PC-9 (cell line): ENCODE measurements around the gene SEMA3E. TPM values are rescaled to one million over a fixed set of nuclear protein-coding genes. Genes with fewer than 3 reads are reported as not detected.
A peak's percentile ranks its signal among the peaks of the same experiment; 100 is the strongest.
"Not testable (repeated sequence)": the region's sequence is repeated elsewhere in the genome, so short reads cannot be mapped to it uniquely, and the experiment has no call there.

Source experiments
- BruUV-seq: library from RNA; stranded (reverse); fragments of 400-500 nt; replicated peaks from 2 replicates; lab custom pipeline; 2021; lab: Mats Ljungman, UMichigan
- CTCF ChIA-PET: fragments of 300-600 bp; sonication (Branson Sonifier 250); formaldehyde crosslinking; loops from one replicate; lab custom pipeline; 2022; ENCODE audit warnings: antibody characterized with exemption; lab: Charles Lee
- POLR2A ChIA-PET: fragments of 300-600 bp; sonication (Branson Sonifier 250); formaldehyde crosslinking; loops from one replicate; lab custom pipeline; 2022; ENCODE audit warnings: antibody characterized with exemption; ENCODE audit not compliant: unreplicated experiment; lab: Charles Lee
- DNase-seq, 2 experiments: peaks; one replicate each; pipeline versions ENCODE4 v3.0.0 to v3.0.0-alpha.2; 2015 to 2022; ENCODE audit warnings: mixed read lengths in 1 of 2
- H2AFZ ChIP-seq: fragments of 200-600 bp; sonication (generic); 2 replicates; pipeline ENCODE4 v1.8.1; 2017; ENCODE audit warnings: antibody characterized with exemption
- H3F3A ChIP-seq: fragments of 200-600 bp; sonication (generic); 2 replicates; pipeline ENCODE4 v1.8.1; 2017; ENCODE audit warnings: antibody characterized with exemption, mild to moderate bottlenecking, low read depth; ENCODE audit not compliant: insufficient read depth
- H3K27ac ChIP-seq: fragments of 200-600 bp; sonication (generic); 2 replicates; pipeline ENCODE4 v1.6.1; 2016; ENCODE audit warnings: mixed run types
- H3K27me3 ChIP-seq: fragments of 200-600 bp; sonication (generic); 2 replicates; pipeline ENCODE4 v1.6.1; 2016; ENCODE audit warnings: low read depth, mixed run types; ENCODE audit not compliant: insufficient read depth
- H3K36me3 ChIP-seq: fragments of 200-600 bp; sonication (generic); 2 replicates; pipeline ENCODE4 v1.6.1; 2016; ENCODE audit warnings: low read depth, mixed run types
- H3K4me1 ChIP-seq: fragments of 200-600 bp; sonication (generic); replicated peaks from 2 replicates; pipeline ENCODE4 v1.6.1; 2016; ENCODE audit warnings: mixed run types; ENCODE audit not compliant: insufficient read depth
- H3K4me2 ChIP-seq: fragments of 200-600 bp; sonication (generic); 2 replicates; pipeline ENCODE4 v1.6.1; 2017; ENCODE audit warnings: mixed run types
- H3K4me3 ChIP-seq: fragments of 200-600 bp; sonication (generic); 2 replicates; pipeline ENCODE4 v1.6.1; 2016; ENCODE audit warnings: mixed run types
- H3K79me2 ChIP-seq: fragments of 200-600 bp; sonication (generic); 2 replicates; pipeline ENCODE4 v1.6.1; 2017; ENCODE audit warnings: low read depth, mixed run types
- H3K9me2 ChIP-seq: fragments of 200-600 bp; sonication (generic); 2 replicates; pipeline ENCODE4 v1.8.1; 2017; ENCODE audit warnings: mild to moderate bottlenecking; ENCODE audit not compliant: insufficient read depth
- H3K9me3 ChIP-seq: fragments of 200-600 bp; sonication (generic); 2 replicates; pipeline ENCODE4 v1.8.1; 2016; ENCODE audit warnings: low read depth; ENCODE audit not compliant: insufficient read depth
- H4K20me1 ChIP-seq: fragments of 200-600 bp; sonication (generic); 2 replicates; pipeline ENCODE4 v1.8.1; 2017; ENCODE audit not compliant: insufficient read depth
- EZH2 ChIP-seq: fragments of 200-600 bp; sonication (generic); IDR thresholded peaks from 2 replicates; pipeline ENCODE4 v1.8.0; 2017; ENCODE audit warnings: antibody characterized with exemption, low read depth
- intact Hi-C: fragments of 100-400 bp; cut with micrococcal nuclease; formaldehyde crosslinking; loops from one replicate; pipeline ENCODE4 v1.10.0; 2022; ENCODE audit not compliant: unreplicated experiment
- total RNA-seq: library from RNA; stranded (reverse); gene quantifications from 2 replicates; pipeline ENCODE4 v1.2.3, GENCODE V29; 2021
- TF ChIP-seq, protein P1 (sequence below): fragments of 200-600 bp; sonication (generic); conservative IDR thresholded peaks from 2 replicates; pipeline ENCODE4 v1.6.1; 2017; ENCODE audit warnings: mixed run types, antibody characterized with exemption, mild to moderate bottlenecking, moderate library complexity

The SEMA3E gene
- total RNA-seq, 1 experiment from 2014 or later: 2.1 TPM

DNA sequence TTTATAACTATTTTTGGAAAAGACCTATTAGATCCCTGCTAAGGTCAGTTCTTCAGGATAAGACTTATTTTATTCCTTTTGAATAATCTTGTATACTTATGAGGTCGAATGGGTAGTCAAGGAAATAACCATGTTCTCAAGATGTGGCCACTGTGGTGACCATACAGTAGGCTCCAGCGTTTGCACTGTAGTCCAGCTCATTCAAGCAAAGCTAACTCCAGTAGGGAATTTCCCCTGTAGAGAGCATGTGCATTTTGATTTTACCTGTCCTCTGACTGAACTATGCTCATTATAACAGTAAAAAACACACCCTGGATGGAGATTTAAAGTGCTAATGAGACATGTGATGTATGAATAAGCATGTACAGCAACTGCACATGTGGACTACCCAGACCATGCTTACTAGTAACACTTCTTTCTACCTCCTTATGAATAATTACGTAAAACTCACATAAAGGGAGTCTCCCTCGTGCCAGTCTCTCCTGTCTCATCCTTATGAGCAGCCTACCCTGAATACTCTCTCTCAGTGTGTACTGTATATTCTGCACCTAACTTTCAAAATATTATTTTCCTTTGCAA, 32.4 kb upstream of the SEMA3E start:
- DNase-seq: no peak
- intact Hi-C loops: loop anchor here (10.0 kb wide), 1 partner anchor 156 kb away; no protein-coding TSS in a partner anchor
- Histone ChIP-seq H3K9me2 (0 out of 2 replicates have a peak, but pooled peaks cover 9% of the 10 kb centered on the region), H3K27me3 (no peaks in the 10 kb centered on the region), H3K4me1 (peaks cover 42% of the 10 kb centered on the region), H3K36me3 (no peaks in the 10 kb centered on the region), H3K79me2 (no peaks in the 10 kb centered on the region), H3F3A (peaks cover 31% of the 10 kb centered on the region), H3K4me2 (no peak overlapping the region), H3K27ac (no peak overlapping the region), H4K20me1 (no peaks in the 10 kb centered on the region), H3K9me3 (0 out of 2 replicates have a peak, but pooled peaks cover 7% of the 10 kb centered on the region), H2AFZ (no peak overlapping the region), H3K4me3 (no peak overlapping the region)
- POLR2A ChIA-PET: no interaction called here
- BruUV-seq: no TSS peak
- CTCF ChIA-PET: no interaction called here
- no peak for TF ChIP-seq EZH2
- TF ChIP-seq, protein P1, sequence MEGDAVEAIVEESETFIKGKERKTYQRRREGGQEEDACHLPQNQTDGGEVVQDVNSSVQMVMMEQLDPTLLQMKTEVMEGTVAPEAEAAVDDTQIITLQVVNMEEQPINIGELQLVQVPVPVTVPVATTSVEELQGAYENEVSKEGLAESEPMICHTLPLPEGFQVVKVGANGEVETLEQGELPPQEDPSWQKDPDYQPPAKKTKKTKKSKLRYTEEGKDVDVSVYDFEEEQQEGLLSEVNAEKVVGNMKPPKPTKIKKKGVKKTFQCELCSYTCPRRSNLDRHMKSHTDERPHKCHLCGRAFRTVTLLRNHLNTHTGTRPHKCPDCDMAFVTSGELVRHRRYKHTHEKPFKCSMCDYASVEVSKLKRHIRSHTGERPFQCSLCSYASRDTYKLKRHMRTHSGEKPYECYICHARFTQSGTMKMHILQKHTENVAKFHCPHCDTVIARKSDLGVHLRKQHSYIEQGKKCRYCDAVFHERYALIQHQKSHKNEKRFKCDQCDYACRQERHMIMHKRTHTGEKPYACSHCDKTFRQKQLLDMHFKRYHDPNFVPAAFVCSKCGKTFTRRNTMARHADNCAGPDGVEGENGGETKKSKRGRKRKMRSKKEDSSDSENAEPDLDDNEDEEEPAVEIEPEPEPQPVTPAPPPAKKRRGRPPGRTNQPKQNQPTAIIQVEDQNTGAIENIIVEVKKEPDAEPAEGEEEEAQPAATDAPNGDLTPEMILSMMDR: no peak

GRCh38 chr7:83677180-83677866, 28.4 kb upstream of the SEMA3E start:
- no peak overlapping the region for H2AFZ ChIP-seq
- peak; percentile 90 to 96 for DNase-seq
- H3K27ac ChIP-seq: peak overlapping the region; percentile 79
- intact Hi-C loops: loop anchor here (1.0 to 2.0 kb wide), 2 partner anchors 8 to 27 kb away; no protein-coding TSS in a partner anchor
- ChIA-PET CTCF (interaction anchor here (0.5 to 0.7 kb wide), 2 partner anchors 41 to 1502 kb away, joined by 4 read pairs; no protein-coding TSS in a partner anchor), POLR2A (interaction anchor here (0.5 to 0.6 kb wide), 3 partner anchors 24 to 268 kb away, joined by 6 to 8 read pairs (median 7); no protein-coding TSS in a partner anchor)
- H3K79me2 ChIP-seq: no peaks in the 10 kb centered on the region
- peak overlapping the region; percentile 60 for H3K4me2 ChIP-seq
- H3K36me3 ChIP-seq: no peaks in the 10 kb centered on the region
- peaks cover 25% of the 10 kb centered on the region for H3K4me1 ChIP-seq
- H3K9me2 ChIP-seq: 0 out of 2 replicates have a peak, but pooled peaks cover 9% of the 10 kb centered on the region
- no peak for TF ChIP-seq EZH2
- TF ChIP-seq, protein P1: no peak
- BruUV-seq: no TSS peak
- H3K27me3 ChIP-seq: no peaks in the 10 kb centered on the region
- 0 out of 2 replicates have a peak, but pooled peaks cover 7% of the 10 kb centered on the region for H3K9me3 ChIP-seq
- peaks cover 16% of the 10 kb centered on the region for H3F3A ChIP-seq
- no peaks in the 10 kb centered on the region for H4K20me1 ChIP-seq
- peak overlapping the region; percentile 28; the same call in 1 of the 2 replicates for H3K4me3 ChIP-seq

GRCh38 chr7:83673291-83673690, 24.4 kb upstream of the SEMA3E start:
- DNase-seq, H3K4me2 ChIP-seq, H3K4me3 ChIP-seq, CTCF ChIA-PET, BruUV-seq, H3K27ac ChIP-seq, intact Hi-C loops, H3K79me2 ChIP-seq, H3K9me3 ChIP-seq, H3K36me3 ChIP-seq, POLR2A ChIA-PET, H3K9me2 ChIP-seq, H2AFZ ChIP-seq, H4K20me1 ChIP-seq, H3K27me3 ChIP-seq: not testable (repeated sequence)
- Histone ChIP-seq H3F3A (peaks cover 16% of the 10 kb centered on the region), H3K4me1 (peaks cover 23% of the 10 kb centered on the region)
